Myocyte (in vitro differentiated cells): ENCODE data around the gene CDH13. TPM values are rescaled to one million over a fixed set of nuclear protein-coding genes. Genes with fewer than 3 reads are reported as not detected.
A peak's percentile ranks its signal among the peaks of the same experiment; 100 is the strongest.

Source experiments
- DNase-seq: peaks from one replicate; pipeline ENCODE4 v3.0.0-alpha.2; 2012; ENCODE audit warnings: low read depth
- total RNA-seq: library from RNA; depleted of rRNA; stranded (reverse); fragments of >200 nt; gene quantifications from 2 replicates; pipeline ENCODE4 v1.2.3, GENCODE V29; 2014

The CDH13 gene
- total RNA-seq, 1 donor from 2014 or later = 160 TPM

- DNase-seq = peak; percentile 15
Measured at GRCh38 chr16:83771306-83771942, 1144.7 kb downstream of the CDH13 start.

DNA sequence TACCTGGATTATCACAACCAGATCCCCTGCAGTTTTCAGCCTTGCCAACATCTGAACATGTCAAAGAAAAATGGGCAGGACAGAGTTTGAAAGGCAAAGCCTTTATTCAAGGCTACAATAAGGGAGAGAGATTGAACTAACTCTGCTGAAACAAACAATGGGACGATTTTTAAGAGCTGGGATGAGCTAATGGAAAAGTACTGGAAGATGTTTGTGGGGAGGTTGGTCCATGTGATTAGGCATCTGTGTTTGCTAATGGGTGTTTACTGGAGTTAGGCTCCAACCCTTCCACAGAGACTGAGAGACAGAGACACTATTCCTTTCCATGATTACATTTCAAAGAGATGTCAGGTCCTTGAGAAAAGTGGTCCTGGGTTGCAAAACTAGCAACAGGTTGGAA lies 1146.0 kb downstream of the CDH13 start:
- peak; percentile 6 for DNase-seq

GRCh38 chr16:83774066-83774465 lies 1147.3 kb downstream of the CDH13 start:
- DNase-seq = no peak

- DNase-seq = no peak
Measured at GRCh38 chr16:83776944-83777343, 1150.2 kb downstream of the CDH13 start.

DNA sequence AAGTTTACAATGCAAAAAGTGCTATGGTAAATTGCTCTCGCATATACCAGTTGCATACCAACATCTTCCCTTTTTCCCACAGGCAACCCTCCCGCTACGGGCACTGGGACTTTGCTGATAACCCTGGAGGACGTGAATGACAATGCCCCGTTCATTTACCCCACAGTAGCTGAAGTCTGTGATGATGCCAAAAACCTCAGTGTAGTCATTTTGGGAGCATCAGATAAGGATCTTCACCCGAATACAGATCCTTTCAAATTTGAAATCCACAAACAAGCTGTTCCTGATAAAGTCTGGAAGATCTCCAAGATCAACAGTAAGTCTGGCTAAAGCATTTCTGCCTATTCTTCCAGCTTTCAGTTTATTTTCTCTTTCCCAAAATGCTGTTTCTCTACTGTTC lies 1153.1 kb downstream of the CDH13 start:
- DNase-seq = peak; percentile 3

DNA sequence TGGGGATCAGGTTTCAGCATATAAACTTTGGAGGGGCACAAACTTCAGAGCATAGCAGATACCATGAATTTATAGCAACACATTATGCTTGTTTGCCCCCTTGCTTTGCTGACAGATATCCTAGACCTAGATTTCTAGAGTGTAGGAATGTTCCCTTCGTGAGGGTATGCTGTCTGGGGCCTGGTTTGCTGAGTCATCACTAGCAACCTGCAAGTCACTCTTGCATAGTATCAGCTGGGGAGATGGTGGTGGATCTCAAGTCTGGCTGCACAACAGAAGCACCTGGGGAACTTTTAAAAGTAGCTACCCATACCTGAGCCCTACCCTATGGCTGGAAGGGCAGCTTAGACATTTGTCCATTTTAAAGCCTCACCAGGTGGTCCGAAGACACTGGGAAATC lies 1158.7 kb downstream of the CDH13 start:
- DNase-seq = no peak

GRCh38 chr16:83789642-83790401 lies 1163.1 kb downstream of the CDH13 start:
- no peak for DNase-seq

DNA sequence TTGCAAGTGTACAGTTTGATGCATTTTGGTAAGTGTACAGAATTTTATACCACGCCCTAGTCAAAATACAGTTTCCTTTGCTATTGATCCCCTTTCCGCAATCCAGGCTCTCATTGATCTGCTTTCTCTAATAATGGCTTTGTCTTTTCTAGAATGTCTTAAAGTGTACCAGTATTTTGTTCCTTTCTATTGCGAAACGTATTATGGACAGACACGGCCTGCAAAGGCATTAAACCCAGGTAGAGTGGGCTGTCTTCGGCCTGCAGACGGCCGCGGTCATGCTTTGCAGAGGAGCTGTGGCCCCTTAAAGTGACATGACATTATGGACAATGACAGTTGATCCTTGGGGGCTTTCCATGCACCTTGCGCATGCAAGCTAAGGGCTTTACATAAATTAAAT lies 1165.1 kb downstream of the CDH13 start:
- no peak for DNase-seq

GRCh38 chr16:83792391-83792790 lies 1165.6 kb downstream of the CDH13 start:
- no peak for DNase-seq

- DNase-seq = peak; percentile 9
Measured at GRCh38 chr16:83793179-83793578, 1166.4 kb downstream of the CDH13 start.

DNA sequence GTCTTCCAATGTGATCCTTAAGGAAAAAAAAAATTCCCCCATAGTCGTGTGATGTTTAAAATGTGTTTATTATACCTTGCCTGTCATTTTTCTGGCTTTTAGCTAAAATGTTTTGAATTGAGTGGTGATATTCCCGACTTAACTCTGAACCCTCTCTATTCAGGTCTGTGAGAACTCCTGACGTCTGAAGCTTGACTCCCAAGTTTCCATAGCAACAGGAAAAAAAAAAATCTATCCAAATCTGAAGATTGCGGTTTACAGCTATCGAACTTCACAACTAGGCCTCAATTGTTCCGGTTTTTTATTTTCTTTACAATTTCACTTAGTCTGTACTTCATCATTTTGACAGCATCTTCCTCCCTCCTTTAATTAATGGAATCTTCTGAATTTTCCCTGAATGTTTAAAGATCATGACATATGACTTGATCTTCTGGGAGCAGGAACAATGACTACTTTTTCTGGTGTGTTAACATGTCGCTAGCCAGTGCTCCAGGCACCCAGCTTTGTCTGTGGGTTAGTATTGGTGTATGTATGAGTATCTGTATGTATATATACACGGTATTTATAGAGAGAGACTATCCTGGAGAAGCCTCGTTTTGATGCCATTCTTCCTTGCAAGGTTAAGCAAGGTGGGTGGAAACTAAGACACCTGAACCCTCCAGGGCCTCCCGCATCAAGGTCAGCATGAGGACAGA lies 1168.2 kb downstream of the CDH13 start:
- no peak for DNase-seq

DNA sequence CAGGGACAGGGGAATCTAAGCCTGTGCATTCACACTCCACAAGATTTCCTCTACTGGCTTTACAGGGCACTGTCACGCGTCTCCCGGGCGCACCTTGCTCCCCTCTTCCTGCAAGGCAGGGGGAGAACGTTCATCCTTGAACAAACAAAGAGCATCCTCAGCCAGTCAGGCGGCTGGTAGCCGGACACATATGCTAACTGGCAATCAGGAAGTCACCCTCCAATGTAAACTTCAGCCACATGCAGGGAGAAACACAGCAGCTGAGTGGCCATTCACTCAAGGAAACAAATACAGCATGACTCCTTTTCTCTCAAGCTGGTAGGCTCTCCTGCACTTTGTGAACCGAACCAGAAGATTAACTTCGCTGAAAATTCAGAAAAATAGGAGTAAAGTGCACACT lies 1170.2 kb downstream of the CDH13 start:
- DNase-seq = no peak

DNA sequence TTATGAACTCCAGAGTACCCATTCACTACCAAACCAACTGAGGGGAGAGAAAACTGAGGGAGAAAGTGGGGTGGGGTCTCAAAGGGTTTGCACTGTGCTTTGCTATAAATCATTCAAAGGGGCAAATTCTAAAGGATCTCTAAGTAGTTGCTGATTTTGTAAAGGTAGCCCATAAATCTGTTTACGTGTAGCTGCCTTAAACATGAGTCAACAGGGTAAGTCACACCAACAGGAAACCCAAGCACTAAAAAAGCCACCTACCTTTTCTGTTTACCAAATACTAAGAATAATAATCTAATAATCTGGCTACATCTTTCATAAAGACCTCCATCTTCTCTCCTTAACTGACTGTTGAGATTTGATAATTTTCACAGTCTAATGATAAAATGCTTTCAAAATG lies 1172.6 kb downstream of the CDH13 start:
- no peak for DNase-seq

- DNase-seq = peak; percentile 55
Measured at GRCh38 chr16:83802135-83802534, 1175.4 kb downstream of the CDH13 start.

GRCh38 chr16:83802554-83803205 lies 1175.9 kb downstream of the CDH13 start:
- DNase-seq = no peak

- DNase-seq = no peak
Measured at GRCh38 chr16:83803811-83804210, 1177.0 kb downstream of the CDH13 start.

DNA sequence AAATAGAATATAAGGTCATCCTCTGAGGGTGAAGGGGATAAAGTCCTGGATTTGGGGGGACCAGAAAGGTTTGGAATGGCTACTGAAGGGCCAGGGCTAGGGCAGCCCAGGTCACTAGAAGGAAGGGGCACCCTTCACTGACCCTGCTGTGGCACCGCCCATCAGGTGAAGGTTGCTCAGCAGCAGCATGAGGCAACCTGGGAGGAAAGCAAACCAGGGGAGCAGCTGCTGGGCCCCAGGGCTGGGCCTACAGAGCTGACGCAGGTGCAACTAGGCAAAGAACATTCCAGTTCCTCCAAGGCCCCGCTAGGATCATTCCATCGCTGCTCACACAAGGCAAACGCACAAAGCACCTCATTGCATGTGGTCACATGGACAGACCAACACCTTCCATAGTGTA lies 1177.6 kb downstream of the CDH13 start:
- DNase-seq = no peak

GRCh38 chr16:83806036-83806435 lies 1179.3 kb downstream of the CDH13 start:
- DNase-seq = no peak

- DNase-seq = no peak
Measured at GRCh38 chr16:83806731-83807130, 1180.0 kb downstream of the CDH13 start.

GRCh38 chr16:83807327-83807709 lies 1180.5 kb downstream of the CDH13 start:
- no peak for DNase-seq

DNA sequence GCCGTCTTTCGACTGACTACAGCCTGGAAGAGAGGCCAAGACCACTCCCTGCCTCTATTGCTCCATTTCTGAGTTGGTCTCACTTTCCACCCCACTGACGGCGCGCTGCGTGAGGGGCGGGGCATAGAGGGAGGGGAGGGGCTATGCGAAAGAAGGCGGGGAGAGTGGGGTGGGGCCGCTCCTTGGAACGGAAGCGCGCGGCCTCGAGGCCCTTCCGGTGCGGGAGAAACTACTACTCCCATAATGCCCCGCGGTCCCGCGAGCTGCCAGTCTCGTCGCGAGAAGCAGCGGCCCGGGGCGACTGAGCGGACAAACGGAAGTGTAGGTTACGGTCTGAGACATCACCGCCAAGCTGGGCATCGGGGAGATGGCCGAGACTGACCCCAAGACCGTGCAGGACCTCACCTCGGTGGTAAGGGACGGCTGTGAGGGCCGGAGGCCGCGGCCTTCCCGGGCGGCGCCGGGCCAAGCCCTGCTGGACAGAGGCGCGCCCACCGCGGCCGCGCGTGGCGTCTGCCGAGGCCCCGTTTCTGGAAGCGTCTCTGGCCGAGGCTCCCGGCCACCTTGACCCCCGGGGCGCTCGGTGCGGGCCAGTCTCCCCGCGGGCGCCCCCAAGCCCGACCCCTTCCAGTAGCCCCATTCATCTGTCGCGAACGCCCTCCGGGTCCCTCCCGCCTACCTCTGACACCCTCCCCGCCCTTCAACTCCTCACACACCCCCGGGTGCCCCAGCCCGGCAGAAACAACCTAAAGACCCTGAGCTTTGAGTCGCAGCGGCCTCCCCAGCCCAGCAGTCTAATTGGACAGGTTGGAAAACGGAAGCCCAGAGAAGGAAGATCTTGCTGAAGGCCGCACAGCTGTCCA lies 1181.2 kb downstream of the CDH13 start, which contains the start of gene HSBP1:
HSBP1 (plus strand) TSS at position 269 of the 863 bp plus-strand sequence; CDS start at position 368, 99 bp downstream.
- DNase-seq = peak; percentile 95
